Thyroid gland (tissue), 4 donors: Measurements from ENCODE around the gene SHISAL1. TPM values are rescaled to one million over a fixed set of nuclear protein-coding genes. Genes with fewer than 3 reads are reported as not detected.

Experiments
- DNase-seq, 2 donors: peaks; one replicate each; pipeline ENCODE4 v3.0.0-alpha.2; 2019
- H3K27ac ChIP-seq, 3 donors: fragments of 200-600 bp; sonication (generic); 1 replicate in 2 of 3; 2 replicates in 1 of 3; pipeline ENCODE4 v1.5.1; 2016 to 2019; ENCODE audit warnings: mild to moderate bottlenecking in 1 of 3, moderate library complexity in 1 of 3
- H3K27me3 ChIP-seq: fragments of 200-600 bp; sonication (generic); one replicate; pipeline ENCODE4 v1.5.1; 2019
- H3K36me3 ChIP-seq, 2 donors: fragments of 200-600 bp; sonication (generic); one replicate each; pipeline ENCODE4 v1.5.1; 2016 to 2019
- H3K4me1 ChIP-seq, 2 donors: fragments of 200-600 bp; sonication (generic); one replicate each; pipeline ENCODE4 v1.5.1; 2017 to 2019
- H3K4me3 ChIP-seq, 3 donors: fragments of 200-600 bp; sonication (generic); replicated peaks in 1 of 3; 1 replicate in 2 of 3; 2 replicates in 1 of 3; pipeline ENCODE4 v1.5.1; 2016; ENCODE audit warnings: mild to moderate bottlenecking in 1 of 3
- H3K9me3 ChIP-seq: fragments of 200-600 bp; sonication (generic); one replicate; pipeline ENCODE4 v1.5.1; 2017
- POLR2A ChIP-seq, 2 donors: fragments of 450-650 bp; IDR thresholded peaks; one replicate each; pipeline ENCODE4 v1.6.1; 2017; ENCODE audit warnings: antibody characterized with exemption in 2 of 2, mild to moderate bottlenecking in 2 of 2, moderate library complexity in 1 of 2
- WGBS, 2 donors: methylation state at CpG; one replicate each; pipeline ENCODE4 v1.1.5; 2017; 5-methylcytosine and 5-hydroxymethylcytosine counted together
- intact Hi-C: fragments of 100-400 bp; cut with DNase I; formaldehyde crosslinking; loops from one replicate; pipeline ENCODE4 v1.15.1; 2023
- total RNA-seq, 4 donors: library from RNA; depleted of rRNA; stranded (reverse); fragments of >200 nt; gene quantifications; one replicate each; pipeline ENCODE4 v1.2.3, GENCODE V29; 2016
- TF ChIP-seq, protein P1 (sequence below), 6 experiments: fragments of 200-600 bp in 3 of 6; fragments of 450-650 bp in 3 of 6; sonication (generic) in 3 of 6; IDR thresholded peaks; one replicate each; pipeline ENCODE4 v1.5.1; 2016 to 2019; ENCODE audit warnings: antibody characterized with exemption in 6 of 6, mild to moderate bottlenecking in 2 of 6, inconsistent platforms in 1 of 6, moderate library complexity in 1 of 6

SHISAL1 gene
- total RNA-seq, 4 donors from 2014 or later = 0.22 to 1.9 (median 1.0) TPM

GRCh38 chr22:44218071-44218470 is 94.7 kb downstream of the SHISAL1 start:
- H3K4me1 ChIP-seq = no peaks in the 10 kb centered on the region
- no peak for DNase-seq
- no peaks in the 10 kb centered on the region for H3K36me3 ChIP-seq
- 78 to 89% methylated on average over 4 to 5 of the region's 6 CpGs for WGBS, 2 donors
- no peak overlapping the region for H3K27ac ChIP-seq
- intact Hi-C loops = no loop called here
- TF ChIP-seq, protein P1, sequence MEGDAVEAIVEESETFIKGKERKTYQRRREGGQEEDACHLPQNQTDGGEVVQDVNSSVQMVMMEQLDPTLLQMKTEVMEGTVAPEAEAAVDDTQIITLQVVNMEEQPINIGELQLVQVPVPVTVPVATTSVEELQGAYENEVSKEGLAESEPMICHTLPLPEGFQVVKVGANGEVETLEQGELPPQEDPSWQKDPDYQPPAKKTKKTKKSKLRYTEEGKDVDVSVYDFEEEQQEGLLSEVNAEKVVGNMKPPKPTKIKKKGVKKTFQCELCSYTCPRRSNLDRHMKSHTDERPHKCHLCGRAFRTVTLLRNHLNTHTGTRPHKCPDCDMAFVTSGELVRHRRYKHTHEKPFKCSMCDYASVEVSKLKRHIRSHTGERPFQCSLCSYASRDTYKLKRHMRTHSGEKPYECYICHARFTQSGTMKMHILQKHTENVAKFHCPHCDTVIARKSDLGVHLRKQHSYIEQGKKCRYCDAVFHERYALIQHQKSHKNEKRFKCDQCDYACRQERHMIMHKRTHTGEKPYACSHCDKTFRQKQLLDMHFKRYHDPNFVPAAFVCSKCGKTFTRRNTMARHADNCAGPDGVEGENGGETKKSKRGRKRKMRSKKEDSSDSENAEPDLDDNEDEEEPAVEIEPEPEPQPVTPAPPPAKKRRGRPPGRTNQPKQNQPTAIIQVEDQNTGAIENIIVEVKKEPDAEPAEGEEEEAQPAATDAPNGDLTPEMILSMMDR (IDR thresholded peaks at IDR 0.05) = no peak
- no peak for TF ChIP-seq POLR2A (IDR thresholded peaks at IDR 0.05)
- no peaks in the 10 kb centered on the region for H3K9me3 ChIP-seq
- no peak overlapping the region for H3K4me3 ChIP-seq
- no peaks in the 10 kb centered on the region for H3K27me3 ChIP-seq

DNA sequence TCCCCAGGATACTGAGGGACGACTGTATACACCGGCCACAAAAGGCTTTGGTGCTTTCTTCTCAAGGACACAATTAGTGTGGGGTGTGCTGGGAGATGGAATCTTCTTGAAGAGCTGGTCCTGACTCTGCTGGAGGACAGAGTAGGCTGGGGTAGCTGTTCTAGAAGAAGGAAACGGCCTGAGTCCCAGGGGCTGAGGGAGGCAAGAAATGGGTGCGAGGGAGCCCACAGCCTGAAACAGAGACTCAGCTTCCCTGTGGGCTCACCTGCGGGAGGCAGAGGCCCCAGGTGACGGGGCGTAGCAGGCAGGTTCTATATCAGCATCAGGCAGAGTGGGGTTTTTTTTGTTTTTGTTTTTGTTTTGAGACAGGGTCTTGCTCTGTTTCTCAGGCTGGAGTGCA is 95.4 kb downstream of the SHISAL1 start:
- WGBS, 2 donors = 89 to 93% methylated on average over 7 of the region's 7 CpGs
- Histone ChIP-seq H3K36me3 (no peaks in the 10 kb centered on the region), H3K4me3 (no peak overlapping the region), H3K4me1 (peaks cover 0 to 4% of the 10 kb centered on the region in 2 donors), H3K9me3 (no peaks in the 10 kb centered on the region), H3K27me3 (no peaks in the 10 kb centered on the region), H3K27ac (no peak overlapping the region)
- TF ChIP-seq, protein P1 (IDR thresholded peaks at IDR 0.05) = no peak
- TF ChIP-seq POLR2A (IDR thresholded peaks at IDR 0.05) = no peak
- no peak for DNase-seq
- intact Hi-C loops = no loop called here

- peaks cover 0 to 4% of the 10 kb centered on the region in 2 donors for H3K4me1 ChIP-seq
- H3K27ac ChIP-seq = no peak overlapping the region
- intact Hi-C loops = no loop called here
- DNase-seq = no peak
- no peak overlapping the region for H3K4me3 ChIP-seq
- no peaks in the 10 kb centered on the region for H3K36me3 ChIP-seq
- no peaks in the 10 kb centered on the region for H3K27me3 ChIP-seq
- TF ChIP-seq, protein P1 (IDR thresholded peaks at IDR 0.05) = no peak
- no peak for TF ChIP-seq POLR2A (IDR thresholded peaks at IDR 0.05)
- H3K9me3 ChIP-seq = no peaks in the 10 kb centered on the region
- 95 to 98% methylated on average over 4 of the region's 4 CpGs for WGBS, 2 donors
Observed at GRCh38 chr22:44215287-44215686, 97.5 kb downstream of the SHISAL1 start.

DNA sequence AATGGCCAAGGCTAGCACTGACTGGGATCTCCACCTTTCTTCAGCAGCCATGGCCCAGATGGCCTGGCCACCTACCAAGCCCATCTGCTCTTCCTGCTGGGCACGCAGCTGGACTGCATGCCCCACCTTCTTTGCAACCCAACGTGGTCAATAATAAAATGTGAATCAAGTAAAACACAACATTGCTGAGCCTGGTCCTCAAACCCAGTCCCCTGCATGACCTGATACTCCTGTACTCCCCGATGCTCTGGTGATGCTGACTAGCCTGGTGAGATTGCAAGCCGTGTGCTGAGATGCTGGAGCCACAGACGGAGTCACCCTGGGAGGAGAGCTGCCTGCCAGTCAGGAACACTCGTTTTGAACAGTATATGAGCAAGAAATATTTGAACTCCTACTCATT is 98.0 kb downstream of the SHISAL1 start:
- no peak for TF ChIP-seq POLR2A (IDR thresholded peaks at IDR 0.05)
- TF ChIP-seq, protein P1 (IDR thresholded peaks at IDR 0.05) = no peak
- intact Hi-C loops = no loop called here
- 90 to 95% methylated on average over 6 of the region's 6 CpGs for WGBS, 2 donors

GRCh38 chr22:44214187-44214586 is 98.6 kb downstream of the SHISAL1 start:
- TF ChIP-seq, protein P1 (IDR thresholded peaks at IDR 0.05) = no peak
- no peak for TF ChIP-seq POLR2A (IDR thresholded peaks at IDR 0.05)
- Histone ChIP-seq H3K4me3 (no peak overlapping the region), H3K36me3 (no peaks in the 10 kb centered on the region), H3K4me1 (peaks cover 0 to 4% of the 10 kb centered on the region in 2 donors), H3K9me3 (no peaks in the 10 kb centered on the region), H3K27me3 (no peaks in the 10 kb centered on the region), H3K27ac (no peak overlapping the region)
- intact Hi-C loops = no loop called here
- WGBS, 2 donors = 85 to 89% methylated on average over 3 of the region's 3 CpGs
- no peak for DNase-seq

More for the DNA sequence above, 98.0 kb downstream of the SHISAL1 start:
- no peaks in the 10 kb centered on the region for H3K9me3 ChIP-seq
- peaks cover 0 to 4% of the 10 kb centered on the region in 2 donors for H3K4me1 ChIP-seq
- no peaks in the 10 kb centered on the region for H3K27me3 ChIP-seq
- no peak overlapping the region for H3K27ac ChIP-seq
- no peak overlapping the region for H3K4me3 ChIP-seq
- no peaks in the 10 kb centered on the region for H3K36me3 ChIP-seq
- no peak for DNase-seq
